HG03378 (cell line): Measurements from ENCODE around the gene HOXC12.

Experiments used
- ATAC-seq: cut with Tn5 transposase; IDR thresholded peaks from one replicate; pipeline ENCODE4 v1.9.1; 2021; ENCODE audit warnings: mild to moderate bottlenecking, moderate library complexity; ENCODE audit not compliant: unreplicated experiment

The HOXC12 gene

GRCh38 chr12:53954694-53955035, at the start of gene HOXC12:
HOXC12 (plus strand) TSS chr12:53954903; CDS start chr12:53954930, 27 bp downstream.
- ATAC-seq = no peak

GRCh38 chr12:53907103-53907502, 47.6 kb upstream of the HOXC12 start:
- ATAC-seq = no peak

DNA sequence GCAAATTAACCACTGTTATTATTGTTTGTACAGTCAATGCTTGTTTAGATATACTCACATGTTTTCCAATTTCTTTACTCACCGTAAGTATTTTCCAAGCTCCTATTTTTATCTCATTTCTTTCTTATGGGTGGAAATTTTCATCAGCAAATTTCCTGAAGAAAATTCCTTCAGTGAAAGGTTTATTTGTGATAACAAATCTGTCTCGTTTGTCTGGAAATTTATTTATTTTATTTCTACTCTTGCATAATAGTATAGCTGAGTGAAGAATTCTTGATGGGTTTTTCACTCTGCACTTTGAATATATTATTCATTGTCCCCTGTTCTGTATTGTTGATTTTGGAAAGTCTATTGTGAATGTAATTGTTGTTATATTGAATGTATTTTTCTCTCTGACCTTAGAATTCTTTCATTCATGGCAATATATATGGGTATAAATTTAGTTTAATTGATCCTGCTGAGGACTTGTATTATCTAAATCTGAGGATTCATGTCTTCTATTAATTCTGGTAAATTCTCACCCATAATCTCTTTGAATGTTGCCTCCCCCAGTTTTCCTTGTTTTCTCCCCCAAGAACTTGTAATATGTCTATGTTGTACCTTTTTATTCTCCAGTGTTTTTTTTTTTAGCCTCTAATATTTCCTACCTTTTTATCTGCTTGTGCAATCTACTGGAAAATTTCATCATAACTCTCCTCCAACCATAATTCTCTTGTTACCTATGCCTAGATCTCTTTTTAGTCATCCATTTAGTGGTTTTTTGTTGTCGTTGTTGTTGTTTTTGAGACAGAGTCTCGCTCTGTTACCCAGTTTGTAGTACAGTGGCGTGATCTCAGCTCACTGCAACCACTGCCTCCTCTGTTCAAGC, 37.7 kb upstream of the HOXC12 start:
- ATAC-seq = no peak

DNA sequence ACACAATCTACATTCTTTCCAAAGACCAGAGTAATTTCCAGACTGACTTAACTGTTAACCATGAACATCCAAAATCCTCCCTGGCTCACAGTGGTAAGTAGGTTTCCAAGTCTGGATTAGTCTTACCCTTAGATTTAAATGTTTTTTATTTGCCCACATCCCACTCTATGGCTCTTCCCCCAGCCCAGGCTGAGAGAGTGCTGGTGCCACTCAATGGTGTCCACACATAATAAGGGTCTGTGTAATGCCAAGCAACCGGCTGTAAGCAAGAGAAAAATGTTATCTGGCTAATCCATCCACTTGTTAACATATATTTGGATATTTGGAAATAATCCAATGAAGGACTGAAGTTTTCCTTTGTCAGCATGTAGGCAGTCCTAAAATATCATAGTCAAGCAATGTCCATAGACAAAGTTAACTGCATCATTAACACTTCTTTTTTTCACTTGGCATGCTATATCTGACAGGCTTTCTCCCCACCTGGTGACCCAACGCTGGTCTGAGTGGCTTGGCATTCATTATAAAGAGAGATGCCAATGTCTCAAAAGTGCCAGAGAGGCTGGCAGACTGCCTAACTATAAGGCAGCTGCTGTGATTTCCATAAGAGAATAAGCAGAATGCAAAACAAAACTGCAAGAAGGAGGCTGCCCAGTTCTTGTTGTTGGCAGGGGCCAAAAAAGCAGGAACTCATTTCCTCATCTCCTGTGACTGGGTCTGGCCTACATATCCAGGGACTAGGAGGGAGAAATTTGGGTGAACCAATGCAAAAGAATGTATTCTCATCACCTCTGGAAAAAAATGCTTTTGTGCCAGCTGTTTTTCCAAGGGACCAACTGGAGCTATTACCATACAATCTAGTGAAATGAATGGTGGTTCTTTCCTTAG, 29.9 kb upstream of the HOXC12 start:
- no peak for ATAC-seq

DNA sequence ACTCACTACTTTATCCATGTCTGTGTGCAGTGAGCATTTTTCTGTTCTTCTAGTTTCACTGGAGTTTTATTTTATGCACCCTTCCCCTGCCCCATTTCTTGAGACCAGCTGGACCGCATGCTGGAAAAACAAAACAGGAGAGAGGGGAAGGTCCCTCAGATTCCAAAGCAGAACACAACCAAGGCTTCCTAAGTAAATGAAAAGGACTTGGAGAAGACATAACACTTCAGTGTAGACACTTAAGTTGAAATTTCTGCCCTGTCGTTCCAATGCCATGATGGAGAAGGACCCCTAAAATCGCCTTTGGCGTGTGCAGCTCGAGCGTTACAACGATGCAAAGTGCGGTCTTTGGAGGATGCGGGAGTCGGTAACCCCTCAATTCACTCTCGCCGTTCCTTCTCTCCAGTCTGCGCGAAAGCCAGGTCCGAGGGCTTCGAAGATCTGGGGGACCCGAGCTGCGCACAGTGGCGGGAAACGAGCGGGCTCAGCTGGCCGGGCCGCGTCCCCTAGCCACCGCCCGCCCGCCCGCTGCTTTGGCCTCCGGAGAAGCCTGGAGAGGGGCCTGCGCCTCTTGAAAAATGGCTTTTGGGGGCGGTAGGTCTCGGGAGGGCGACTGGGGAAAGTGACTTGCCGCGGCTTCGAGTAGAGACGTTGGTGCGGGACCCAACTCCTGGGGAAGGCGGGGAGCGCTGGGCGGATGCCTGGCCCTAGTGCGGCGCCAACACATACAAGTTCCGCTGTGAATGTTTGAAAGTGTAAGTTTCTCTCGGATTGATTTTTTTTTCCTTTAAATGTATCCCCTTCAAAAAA, 27.3 kb upstream of the HOXC12 start:
- no peak for ATAC-seq

DNA sequence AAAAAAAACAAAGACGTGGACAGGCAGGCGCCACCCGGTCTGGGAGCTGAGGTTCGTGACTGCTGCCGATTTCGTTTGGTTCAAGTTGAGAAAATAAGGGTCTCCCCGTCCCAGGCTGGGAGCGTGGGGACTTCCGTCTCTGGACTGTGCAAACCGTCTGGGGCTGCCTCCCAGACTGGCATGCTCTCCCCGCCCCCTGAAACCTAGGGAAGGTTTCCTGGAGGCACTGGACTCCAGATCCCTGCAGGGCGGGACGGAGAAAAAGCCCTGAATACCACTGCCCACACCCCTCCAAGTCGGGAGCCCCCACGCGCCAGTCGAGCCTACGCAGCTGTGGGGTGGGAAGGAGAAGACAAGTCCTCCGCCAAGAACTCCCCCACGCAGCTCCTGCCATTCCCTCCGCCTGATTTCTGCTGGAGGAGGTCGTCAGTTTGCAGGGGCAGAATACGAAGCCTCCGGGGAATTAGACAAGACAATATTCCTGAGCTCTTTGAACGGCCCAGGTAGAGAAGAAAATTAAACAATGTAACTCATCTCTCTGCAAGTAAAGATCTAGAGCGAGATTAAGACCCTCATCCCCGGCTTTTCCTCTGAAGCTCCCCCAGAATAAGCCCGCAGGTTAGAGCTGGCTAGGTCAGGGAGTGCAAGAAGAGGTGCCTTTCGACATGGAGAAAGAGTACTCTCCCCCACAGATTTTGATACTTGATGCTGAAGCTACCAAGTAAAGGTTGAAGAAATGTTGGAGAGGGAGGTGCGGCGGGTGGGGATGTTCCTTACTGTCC, 26.5 kb upstream of the HOXC12 start:
- no peak for ATAC-seq

DNA sequence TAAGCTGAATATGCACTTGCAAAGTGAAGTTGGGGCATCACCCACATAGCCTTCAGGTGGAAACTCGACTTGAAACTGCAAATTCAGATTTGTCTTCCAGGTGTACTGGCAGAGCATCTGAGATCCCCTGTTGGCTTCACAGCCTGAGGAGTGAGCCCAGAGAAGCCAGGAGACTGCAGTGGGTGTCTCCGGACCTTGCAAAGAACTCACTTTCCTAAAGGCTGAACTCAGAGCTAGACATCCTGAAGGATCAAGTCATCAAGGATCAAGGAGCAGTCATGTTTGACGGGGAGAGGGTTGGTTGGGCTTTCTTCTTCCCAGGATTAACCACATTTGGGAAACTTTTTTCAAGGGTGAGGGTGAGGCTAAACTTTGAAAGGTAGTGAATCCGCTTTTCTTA, 25.2 kb upstream of the HOXC12 start:
- ATAC-seq = no peak

DNA sequence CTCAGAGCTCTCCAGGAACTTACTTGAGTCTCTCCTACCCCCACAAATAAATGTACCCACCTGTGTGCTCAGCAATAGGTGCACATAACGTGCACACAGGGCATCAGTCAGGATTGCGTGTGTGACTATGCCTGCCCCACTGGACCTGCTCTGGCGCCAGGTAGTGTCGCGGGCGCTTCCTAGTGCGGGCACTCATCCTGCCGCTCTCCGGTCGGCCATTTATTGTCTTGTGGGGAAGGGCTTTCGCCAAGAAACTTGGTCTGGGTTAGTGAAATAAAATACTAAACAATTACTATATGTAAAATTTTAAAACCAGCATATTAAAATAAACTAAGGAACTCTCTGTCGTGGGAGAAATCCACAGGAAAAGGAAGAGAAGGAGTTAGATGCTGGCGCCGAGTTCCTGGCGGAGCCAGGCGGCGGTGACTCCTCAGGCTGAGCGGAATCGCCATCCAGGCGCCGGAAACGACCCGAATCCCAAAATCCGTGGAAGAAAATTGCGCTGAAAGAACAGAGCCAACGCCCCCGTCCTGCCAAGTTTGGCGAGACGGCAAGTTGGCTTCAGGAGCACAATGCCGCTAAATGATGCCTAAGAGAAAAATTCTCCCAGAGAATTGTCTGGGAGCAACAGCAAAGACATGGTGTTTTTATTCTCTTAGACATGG, 24.0 kb upstream of the HOXC12 start:
- ATAC-seq = no peak

- ATAC-seq = no peak
Observed at GRCh38 chr12:53931844-53932581, 22.7 kb upstream of the HOXC12 start.

GRCh38 chr12:53932915-53933314, 21.8 kb upstream of the HOXC12 start:
- ATAC-seq = no peak

- no peak for ATAC-seq
Observed at GRCh38 chr12:53935383-53936341, 19.0 kb upstream of the HOXC12 start.

DNA sequence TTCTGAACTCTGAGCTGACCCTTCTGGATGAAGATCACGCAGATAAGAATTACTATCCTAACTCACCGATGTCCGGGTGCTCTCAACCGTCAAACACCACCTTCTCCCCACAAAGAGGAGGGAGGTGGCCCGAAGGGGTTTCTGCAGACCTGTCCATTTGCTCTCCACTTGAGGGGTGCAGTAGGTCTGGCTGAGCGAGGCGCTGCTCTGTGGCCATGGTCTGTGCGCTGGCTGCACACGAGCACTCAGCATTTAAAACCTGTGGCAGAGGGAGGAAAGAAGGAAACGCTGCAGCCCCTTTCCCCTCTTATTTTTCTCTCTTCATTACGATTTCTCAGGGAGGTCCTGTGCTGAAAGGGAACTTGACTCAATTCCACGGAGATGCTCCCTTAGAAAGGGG, 17.6 kb upstream of the HOXC12 start:
- no peak for ATAC-seq

DNA sequence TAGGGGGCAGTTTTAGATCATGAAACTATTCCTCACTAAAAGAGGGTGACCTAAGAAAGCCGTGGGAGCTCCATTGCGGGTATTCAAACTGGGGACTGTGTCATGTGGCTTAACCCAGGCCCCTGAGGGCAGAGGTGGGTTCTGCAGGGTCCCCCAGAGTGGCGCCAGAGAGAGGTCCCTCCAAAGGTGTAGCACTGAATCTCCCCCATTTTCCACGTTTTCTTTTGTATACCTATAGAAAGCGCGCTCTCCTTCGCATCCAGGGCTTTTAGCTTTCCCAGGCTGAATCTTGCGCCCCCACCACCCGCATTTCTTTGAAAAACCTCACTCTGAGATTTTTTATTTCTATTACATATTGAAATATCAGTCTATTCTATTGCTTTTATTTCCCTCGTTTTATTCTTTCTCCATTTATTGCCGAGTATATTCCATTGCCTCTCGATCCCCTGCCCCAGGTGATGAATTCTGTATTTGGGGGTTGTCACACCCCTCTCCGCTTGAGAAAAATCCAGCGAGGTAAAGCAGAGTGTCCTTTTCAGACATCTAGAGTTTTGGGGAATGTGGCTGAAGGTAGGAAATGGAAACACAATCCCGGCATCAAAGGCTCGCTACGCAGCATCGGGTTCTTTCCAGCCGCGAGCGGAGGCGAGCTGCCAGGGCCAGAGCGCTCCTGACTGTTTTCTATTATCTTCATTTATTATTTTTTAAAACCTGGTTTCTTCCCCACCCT, 16.9 kb upstream of the HOXC12 start:
- no peak for ATAC-seq

DNA sequence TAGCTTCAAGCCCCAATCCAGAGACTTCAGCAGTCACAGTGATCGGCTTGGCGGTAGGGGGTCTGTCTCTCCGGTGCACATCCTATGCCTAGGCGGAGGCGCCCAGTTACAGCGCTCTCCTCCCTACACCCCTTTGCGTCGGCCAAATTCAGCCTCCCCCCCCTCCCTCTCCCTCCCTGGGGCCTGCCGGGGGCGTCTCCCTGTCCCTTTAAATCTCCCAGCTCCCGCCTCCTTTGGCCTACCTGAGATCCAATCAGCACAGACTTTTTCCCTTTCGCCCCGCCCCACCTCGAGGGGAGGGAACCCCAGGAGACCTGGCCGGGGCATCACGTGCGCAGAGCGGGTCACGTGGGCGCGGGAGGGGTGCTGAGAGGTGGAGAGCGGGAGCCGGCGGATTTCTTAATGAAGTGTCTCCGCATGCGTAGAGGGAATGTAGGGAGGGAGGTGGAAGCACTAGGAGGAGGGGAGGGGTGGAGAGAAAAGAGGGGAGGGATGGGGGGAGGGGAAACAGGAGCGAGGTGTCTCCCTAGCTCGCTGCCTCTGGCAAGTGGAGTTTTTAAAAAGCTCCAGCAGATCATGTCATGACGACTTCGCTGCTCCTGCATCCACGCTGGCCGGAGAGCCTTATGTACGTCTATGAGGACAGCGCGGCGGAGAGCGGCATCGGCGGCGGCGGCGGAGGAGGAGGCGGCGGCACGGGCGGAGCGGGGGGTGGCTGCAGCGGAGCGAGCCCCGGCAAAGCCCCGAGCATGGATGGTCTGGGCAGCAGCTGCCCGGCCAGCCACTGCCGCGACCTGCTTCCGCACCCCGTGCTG, 16.2 kb upstream of the HOXC12 start, which contains the start of gene HOXC13:
TSS of gene HOXC13 (plus strand) at position 506 of the 815 bp plus-strand sequence. CDS start at position 582, 76 bp downstream.
- ATAC-seq = no peak

GRCh38 chr12:53939141-53940108, 15.3 kb upstream of the HOXC12 start:
- no peak for ATAC-seq
